GM21423 (cell line): ENCODE results near the gene GPR34.

ENCODE experiments used
- ATAC-seq: cut with Tn5 transposase; IDR thresholded peaks from one replicate; pipeline ENCODE4 v1.9.1; 2021; ENCODE audit warnings: mild to moderate bottlenecking, moderate library complexity; ENCODE audit not compliant: unreplicated experiment

Gene GPR34

DNA sequence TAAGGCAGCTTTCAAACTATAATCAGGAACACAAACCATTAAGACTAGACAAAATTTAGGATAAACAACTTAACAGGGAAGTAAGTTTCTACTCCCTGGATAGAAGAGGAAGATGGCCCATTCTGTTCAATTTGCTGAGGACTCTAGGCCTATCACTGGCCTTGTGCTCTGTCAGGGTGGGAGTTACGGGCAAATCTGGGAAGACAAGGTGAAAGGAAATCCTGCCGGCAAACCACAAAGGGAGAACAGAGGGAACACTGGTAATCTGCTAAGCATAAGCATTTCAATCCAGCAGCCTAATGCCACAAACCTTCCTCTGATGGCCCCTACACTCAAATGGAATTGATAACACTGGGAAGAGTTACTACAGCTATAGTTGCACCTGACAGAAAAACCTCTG is 43.5 kb downstream of the GPR34 start:
- no peak for ATAC-seq

DNA sequence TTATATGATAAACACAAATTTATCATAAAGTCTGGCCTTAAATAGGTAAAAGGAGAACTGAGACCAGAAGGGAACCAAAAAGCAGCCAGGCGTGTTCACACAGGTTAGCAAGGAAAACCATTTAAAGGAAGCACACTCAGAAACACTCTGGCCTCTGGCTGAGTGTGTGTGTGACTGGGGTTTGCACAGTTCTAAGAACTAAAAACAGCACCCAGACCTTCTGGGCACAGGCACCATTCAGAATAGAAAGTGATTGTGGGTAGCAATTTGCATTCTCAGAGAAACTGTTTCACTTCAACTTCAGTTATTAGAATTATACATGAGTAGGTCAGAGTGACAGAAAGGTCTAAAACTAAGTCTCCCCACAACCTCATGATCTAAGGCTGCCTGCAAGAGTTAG is 45.2 kb downstream of the GPR34 start:
- peak; percentile 97 for ATAC-seq

DNA sequence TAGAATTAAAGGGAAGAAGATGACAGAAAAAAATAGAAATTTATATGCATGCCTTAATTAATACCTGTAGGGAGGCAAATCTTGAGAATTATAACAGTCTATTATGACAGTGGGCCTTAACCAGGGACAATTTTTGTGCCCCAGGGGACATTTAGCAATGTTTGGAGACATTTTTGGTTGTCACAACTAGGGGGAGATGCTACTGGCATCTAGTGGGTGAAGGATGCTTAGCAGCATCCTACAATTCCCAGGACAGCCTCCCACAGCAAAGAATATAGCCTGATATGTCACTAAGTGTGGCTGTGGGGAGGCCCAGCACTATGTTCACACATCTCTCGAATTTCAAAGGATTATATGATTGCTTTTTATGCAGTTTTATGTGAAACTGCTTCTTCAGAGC is 45.8 kb downstream of the GPR34 start:
- ATAC-seq: no peak

DNA sequence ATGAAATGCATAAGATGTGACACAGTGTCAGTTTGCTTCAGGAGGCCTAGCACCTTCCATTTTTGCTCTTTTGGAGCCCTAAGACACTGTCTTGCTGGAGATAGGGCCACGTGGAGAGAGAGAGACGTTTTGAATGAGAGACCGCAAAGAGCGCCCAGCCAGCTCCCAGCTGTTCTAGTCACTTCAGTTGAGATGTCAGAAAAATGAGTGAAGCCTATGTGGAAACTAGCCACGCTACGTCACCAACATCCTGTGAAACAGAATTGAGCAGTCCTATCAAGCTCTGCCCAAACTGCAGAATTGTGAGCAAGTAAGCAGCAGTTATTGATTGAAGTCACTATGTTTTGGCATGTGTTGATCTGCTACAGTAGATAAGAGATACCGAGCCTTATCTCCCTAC is 48.3 kb downstream of the GPR34 start:
- ATAC-seq: no peak

DNA sequence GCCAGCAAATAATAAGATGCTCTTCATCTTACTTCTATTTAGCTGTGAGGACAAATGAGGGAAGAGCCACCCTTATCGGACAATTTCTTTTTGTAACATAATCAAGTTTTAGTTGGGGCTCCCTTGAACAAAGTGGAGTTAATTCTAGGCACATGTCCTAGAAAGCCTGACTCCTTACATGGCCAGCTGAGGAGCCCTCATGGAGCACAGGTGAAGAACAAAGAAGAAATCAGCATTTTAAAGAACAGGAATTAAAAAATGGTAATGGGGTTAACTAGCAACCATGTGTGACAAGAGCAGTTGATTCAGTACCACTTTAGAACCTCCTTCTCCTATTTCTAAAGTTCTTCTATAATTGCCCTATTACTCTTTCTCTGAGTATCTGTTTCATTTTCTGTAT is 51.1 kb downstream of the GPR34 start:
- ATAC-seq: no peak
